Activated B cell treated with CpG ODN at 0.5 μM for 24 hours (primary cell): ENCODE measurements around the gene MCC. TPM values are rescaled to one million over a fixed set of nuclear protein-coding genes. Genes with fewer than 3 reads are reported as not detected.
"Not testable (repeated sequence)": the region's sequence is repeated elsewhere in the genome, so short reads cannot be mapped to it uniquely, and the experiment has no call there.

Source experiments
- ATAC-seq: fragments of 200-7000 bp; cut with Tn5 transposase; one replicate; pipeline ENCODE4 v1.10.0; 2021; ENCODE audit warnings: low read depth, mild to moderate bottlenecking, moderate library complexity
- CTCF ChIA-PET: fragments of 350-600 bp; sonication (Branson Sonifier 250); formaldehyde crosslinking; loops from one replicate; lab custom pipeline; 2021; ENCODE audit warnings: antibody characterized with exemption; lab: Charles Lee
- POLR2A ChIA-PET: fragments of 350-600 bp; sonication (Branson Sonifier 250); formaldehyde crosslinking; loops from one replicate; lab custom pipeline; 2021; ENCODE audit warnings: antibody characterized with exemption; lab: Charles Lee
- DNase-seq: peaks from one replicate; pipeline ENCODE4 v3.0.0; 2022
- H3K27ac Mint-ChIP-seq: one replicate; pipeline ENCODE4 v1.8.0; 2020; ENCODE audit warnings: mixed read lengths
- H3K27me3 Mint-ChIP-seq: one replicate; pipeline ENCODE4 v1.8.0; 2021; ENCODE audit warnings: mixed read lengths
- H3K36me3 Mint-ChIP-seq: one replicate; pipeline ENCODE4 v1.8.0; 2021; ENCODE audit warnings: low read depth, mixed read lengths
- H3K4me1 Mint-ChIP-seq: one replicate; pipeline ENCODE4 v1.8.0; 2021; ENCODE audit warnings: mixed read lengths
- H3K4me3 Mint-ChIP-seq: one replicate; pipeline ENCODE4 v1.8.0; 2020; ENCODE audit warnings: mild to moderate bottlenecking, mixed read lengths
- H3K9me3 Mint-ChIP-seq: one replicate; pipeline ENCODE4 v1.8.0; 2020; ENCODE audit warnings: mixed read lengths
- intact Hi-C: fragments of 100-400 bp; cut with micrococcal nuclease; formaldehyde crosslinking; loops from one replicate; pipeline ENCODE4 v1.15.1; 2024
- total RNA-seq: library from RNA; stranded (reverse); gene quantifications from 2 replicates; pipeline ENCODE4 v1.2.3, GENCODE V29; 2022
- TF ChIP-seq, protein P1 (sequence below): fragments of 200-600 bp; IDR thresholded peaks from one replicate; pipeline ENCODE4 v1.8.0; 2022; ENCODE audit warnings: antibody characterized with exemption, mild to moderate bottlenecking

Gene MCC
- total RNA-seq, 1 donor from 2014 or later = 0.22 TPM

GRCh38 chr5:113075019-113075418 lies 413.2 kb downstream of the MCC start:
- TF ChIP-seq, protein P1, sequence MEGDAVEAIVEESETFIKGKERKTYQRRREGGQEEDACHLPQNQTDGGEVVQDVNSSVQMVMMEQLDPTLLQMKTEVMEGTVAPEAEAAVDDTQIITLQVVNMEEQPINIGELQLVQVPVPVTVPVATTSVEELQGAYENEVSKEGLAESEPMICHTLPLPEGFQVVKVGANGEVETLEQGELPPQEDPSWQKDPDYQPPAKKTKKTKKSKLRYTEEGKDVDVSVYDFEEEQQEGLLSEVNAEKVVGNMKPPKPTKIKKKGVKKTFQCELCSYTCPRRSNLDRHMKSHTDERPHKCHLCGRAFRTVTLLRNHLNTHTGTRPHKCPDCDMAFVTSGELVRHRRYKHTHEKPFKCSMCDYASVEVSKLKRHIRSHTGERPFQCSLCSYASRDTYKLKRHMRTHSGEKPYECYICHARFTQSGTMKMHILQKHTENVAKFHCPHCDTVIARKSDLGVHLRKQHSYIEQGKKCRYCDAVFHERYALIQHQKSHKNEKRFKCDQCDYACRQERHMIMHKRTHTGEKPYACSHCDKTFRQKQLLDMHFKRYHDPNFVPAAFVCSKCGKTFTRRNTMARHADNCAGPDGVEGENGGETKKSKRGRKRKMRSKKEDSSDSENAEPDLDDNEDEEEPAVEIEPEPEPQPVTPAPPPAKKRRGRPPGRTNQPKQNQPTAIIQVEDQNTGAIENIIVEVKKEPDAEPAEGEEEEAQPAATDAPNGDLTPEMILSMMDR = no peak
- Mint-ChIP-seq H3K4me3 (no peak overlapping the region), H3K36me3 (no peaks in the 10 kb centered on the region), H3K4me1 (no peaks in the 10 kb centered on the region), H3K27me3 (peaks cover 13% of the 10 kb centered on the region), H3K9me3 (no peaks in the 10 kb centered on the region), H3K27ac (no peak overlapping the region)
- intact Hi-C loops = no loop called here
- CTCF ChIA-PET = no interaction called here
- ATAC-seq = no peak
- no peak for DNase-seq
- POLR2A ChIA-PET = no interaction called here

GRCh38 chr5:113073629-113074034 lies 414.6 kb downstream of the MCC start:
- H3K9me3 Mint-ChIP-seq, intact Hi-C loops, H3K4me1 Mint-ChIP-seq, ATAC-seq, DNase-seq, H3K36me3 Mint-ChIP-seq, POLR2A ChIA-PET, H3K4me3 Mint-ChIP-seq, CTCF ChIA-PET, H3K27ac Mint-ChIP-seq: not testable (repeated sequence)
- peaks cover 13% of the 10 kb centered on the region for H3K27me3 Mint-ChIP-seq

GRCh38 chr5:113071401-113071800 lies 416.9 kb downstream of the MCC start:
- H3K27ac Mint-ChIP-seq = no peak overlapping the region
- H3K27me3 Mint-ChIP-seq = peaks cover 6% of the 10 kb centered on the region
- TF ChIP-seq, protein P1 = no peak
- no peaks in the 10 kb centered on the region for H3K9me3 Mint-ChIP-seq
- no peaks in the 10 kb centered on the region for H3K36me3 Mint-ChIP-seq
- DNase-seq = no peak
- no peaks in the 10 kb centered on the region for H3K4me1 Mint-ChIP-seq
- CTCF ChIA-PET = no interaction called here
- POLR2A ChIA-PET = no interaction called here
- intact Hi-C loops = no loop called here
- no peak overlapping the region for H3K4me3 Mint-ChIP-seq
- no peak for ATAC-seq

DNA sequence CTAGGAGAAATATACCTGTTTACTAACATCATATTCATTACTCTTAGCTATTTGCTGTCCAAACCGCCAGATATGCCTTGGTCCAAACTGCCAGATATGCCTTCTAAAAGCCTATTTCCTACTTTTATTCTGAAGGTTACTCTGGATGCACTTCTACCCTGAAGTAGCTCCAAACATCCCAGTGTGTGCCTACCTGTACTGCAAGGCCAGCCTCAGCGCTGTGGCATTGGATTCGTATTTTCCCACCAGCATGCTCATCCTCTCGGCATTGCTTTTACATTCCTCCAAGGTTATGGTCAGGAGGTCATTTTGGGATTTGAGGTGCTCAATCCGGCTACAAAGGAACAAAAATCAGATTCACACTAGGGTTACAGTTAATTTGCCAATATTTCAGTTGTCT lies 417.4 kb downstream of the MCC start:
- DNase-seq (no peak), ATAC-seq (no peak)
- Mint-ChIP-seq H3K4me3 (no peak overlapping the region), H3K4me1 (no peaks in the 10 kb centered on the region), H3K27me3 (peaks cover 6% of the 10 kb centered on the region), H3K36me3 (no peaks in the 10 kb centered on the region), H3K27ac (no peak overlapping the region), H3K9me3 (no peaks in the 10 kb centered on the region)
- TF ChIP-seq, protein P1 = no peak
- intact Hi-C loops = no loop called here
- POLR2A ChIA-PET = no interaction called here
- CTCF ChIA-PET = no interaction called here

- Mint-ChIP-seq H3K4me1 (no peaks in the 10 kb centered on the region), H3K27me3 (peaks cover 4% of the 10 kb centered on the region), H3K4me3 (no peak overlapping the region), H3K27ac (no peak overlapping the region), H3K36me3 (no peaks in the 10 kb centered on the region), H3K9me3 (no peaks in the 10 kb centered on the region)
- DNase-seq (no peak), ATAC-seq (no peak)
- TF ChIP-seq, protein P1 = no peak
- CTCF ChIA-PET = no interaction called here
- POLR2A ChIA-PET = no interaction called here
- intact Hi-C loops = no loop called here
Observed at GRCh38 chr5:113068559-113068958, 419.7 kb downstream of the MCC start.

DNA sequence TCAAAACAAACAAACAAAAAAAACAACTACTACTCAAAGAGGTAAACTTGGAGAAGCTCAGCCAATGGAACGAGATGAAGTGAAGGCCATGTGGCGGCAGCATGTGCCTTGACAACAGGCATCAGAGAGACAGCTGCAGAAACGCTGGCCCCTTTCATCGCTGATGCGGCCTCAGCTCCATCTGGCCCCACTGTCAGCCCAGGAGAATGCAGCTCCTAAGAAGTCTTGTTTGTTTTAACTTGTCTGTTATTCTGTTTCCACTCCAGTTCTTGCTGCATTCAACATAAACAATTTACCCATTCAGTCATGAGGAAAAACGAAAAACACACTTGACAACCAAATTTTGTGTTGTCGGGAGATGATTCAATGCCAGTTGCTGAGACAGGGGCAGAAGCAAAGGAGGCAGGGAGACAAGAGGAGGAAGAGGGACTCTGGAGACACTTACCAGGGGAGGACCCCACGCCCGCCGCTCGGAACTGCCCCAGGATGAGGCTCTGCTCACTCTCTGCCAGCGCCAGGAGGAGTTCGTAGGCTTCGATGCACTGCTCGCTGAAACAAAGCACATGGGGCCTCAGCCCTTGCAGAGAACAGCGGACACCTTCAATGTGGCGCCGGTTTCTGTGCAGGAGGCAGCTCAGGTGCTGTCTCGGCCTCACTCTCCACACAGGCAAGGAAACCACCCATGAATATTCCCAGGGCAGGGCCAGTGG lies 420.5 kb downstream of the MCC start:
- TF ChIP-seq, protein P1 = no peak
- H3K4me1 Mint-ChIP-seq = no peaks in the 10 kb centered on the region
- CTCF ChIA-PET = no interaction called here

More for the DNA sequence above, 420.5 kb downstream of the MCC start:
- Mint-ChIP-seq H3K36me3 (no peaks in the 10 kb centered on the region), H3K27ac (no peak overlapping the region), H3K9me3 (no peaks in the 10 kb centered on the region), H3K4me3 (no peak overlapping the region), H3K27me3 (peaks cover 3% of the 10 kb centered on the region)
- POLR2A ChIA-PET = no interaction called here
- no peak for DNase-seq
- no peak for ATAC-seq
- intact Hi-C loops = no loop called here
